ENCODE data around the gene IL6ST.

The IL6ST gene

DNA sequence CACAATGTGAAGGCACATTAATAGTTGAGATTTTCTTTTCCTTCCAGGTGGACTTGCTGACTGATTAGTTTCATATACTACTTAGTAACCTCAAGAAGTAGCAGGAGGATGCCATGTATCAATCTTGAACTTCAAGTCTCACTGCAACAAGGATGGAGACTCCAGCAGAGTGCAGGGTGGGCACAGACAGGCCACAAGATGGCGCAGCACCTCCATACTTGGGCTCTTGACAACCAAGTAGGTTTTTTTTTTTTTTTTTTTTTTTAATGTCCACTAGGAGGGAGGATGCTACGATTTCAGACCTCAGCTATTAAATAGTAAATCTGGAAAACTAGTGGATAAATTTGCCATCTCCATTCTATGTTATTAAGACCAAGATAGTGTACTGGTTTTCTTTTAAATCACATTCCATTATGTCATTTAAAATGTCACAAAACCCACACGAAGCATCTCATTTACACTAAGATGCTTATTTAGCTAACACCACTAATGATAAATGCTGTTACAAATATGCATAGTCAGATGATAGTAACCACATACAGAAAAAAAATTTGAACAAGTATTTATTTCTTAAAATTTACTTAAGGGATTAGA, 58.6 kb downstream of the IL6ST start:
- Histone ChIP-seq H3K36me3 (ENCODE audit: insufficient read depth) (peaks cover 21% of the 10 kb centered on the region), H3K27me3 (ENCODE audit: insufficient read depth, low read depth) (no peaks in the 10 kb centered on the region), H3K9ac (no peak overlapping the region), H3K79me2 (ENCODE audit: insufficient read depth, low read depth) (no peaks in the 10 kb centered on the region; the same call in 1 of the 2 replicates), H2AFZ (ENCODE audit: low read depth) (no peak overlapping the region), H4K20me1 (ENCODE audit: insufficient read depth) (no peaks in the 10 kb centered on the region), H3K27ac (peak overlapping the region; percentile 17; the same call in 1 of the 2 replicates), H3K4me1 (ENCODE audit: low read depth, poor library complexity, severe bottlenecking) (peaks cover 79% of the 10 kb centered on the region), H3K4me3 (IDR thresholded peaks at IDR 0.05; ENCODE audit: insufficient read depth, low read depth, low read length) (no peak overlapping the region), H3K4me2 (no peak overlapping the region; the same call in 1 of the 2 replicates)
- TF ChIP-seq, protein P1, sequence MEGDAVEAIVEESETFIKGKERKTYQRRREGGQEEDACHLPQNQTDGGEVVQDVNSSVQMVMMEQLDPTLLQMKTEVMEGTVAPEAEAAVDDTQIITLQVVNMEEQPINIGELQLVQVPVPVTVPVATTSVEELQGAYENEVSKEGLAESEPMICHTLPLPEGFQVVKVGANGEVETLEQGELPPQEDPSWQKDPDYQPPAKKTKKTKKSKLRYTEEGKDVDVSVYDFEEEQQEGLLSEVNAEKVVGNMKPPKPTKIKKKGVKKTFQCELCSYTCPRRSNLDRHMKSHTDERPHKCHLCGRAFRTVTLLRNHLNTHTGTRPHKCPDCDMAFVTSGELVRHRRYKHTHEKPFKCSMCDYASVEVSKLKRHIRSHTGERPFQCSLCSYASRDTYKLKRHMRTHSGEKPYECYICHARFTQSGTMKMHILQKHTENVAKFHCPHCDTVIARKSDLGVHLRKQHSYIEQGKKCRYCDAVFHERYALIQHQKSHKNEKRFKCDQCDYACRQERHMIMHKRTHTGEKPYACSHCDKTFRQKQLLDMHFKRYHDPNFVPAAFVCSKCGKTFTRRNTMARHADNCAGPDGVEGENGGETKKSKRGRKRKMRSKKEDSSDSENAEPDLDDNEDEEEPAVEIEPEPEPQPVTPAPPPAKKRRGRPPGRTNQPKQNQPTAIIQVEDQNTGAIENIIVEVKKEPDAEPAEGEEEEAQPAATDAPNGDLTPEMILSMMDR (conservative IDR thresholded peaks at IDR 0.05; ENCODE audit: low read depth, low read length) = peak; percentile 98

DNA sequence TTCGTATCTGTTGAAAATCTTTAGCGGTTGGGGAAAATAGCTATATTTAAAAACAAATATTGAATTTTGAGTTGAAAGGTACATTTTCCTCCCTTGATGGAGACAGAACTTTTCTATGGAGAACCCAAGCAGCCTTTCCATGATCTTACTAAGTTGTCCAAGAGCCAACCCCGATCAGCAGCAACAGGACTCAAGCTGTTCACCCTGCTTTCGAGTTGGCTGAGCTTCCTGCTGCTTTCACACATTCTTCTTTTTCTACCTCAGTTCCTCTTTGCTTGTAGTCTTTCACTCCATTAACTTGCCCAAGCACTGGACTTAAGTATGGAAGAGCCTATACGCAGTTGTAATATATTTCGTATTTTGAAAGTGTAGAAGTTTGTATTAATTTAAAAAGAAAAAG, 59.4 kb downstream of the IL6ST start:
- H2AFZ ChIP-seq (ENCODE audit: low read depth) = no peak overlapping the region
- TF ChIP-seq, protein P1 (conservative IDR thresholded peaks at IDR 0.05; ENCODE audit: low read depth, low read length) = no peak
- H3K4me3 ChIP-seq (IDR thresholded peaks at IDR 0.05; ENCODE audit: insufficient read depth, low read depth, low read length) = no peak overlapping the region
- H3K79me2 ChIP-seq (ENCODE audit: insufficient read depth, low read depth) = no peaks in the 10 kb centered on the region; the same call in 1 of the 2 replicates
- H3K4me2 ChIP-seq = no peak overlapping the region; the same call in 1 of the 2 replicates
- peaks cover 79% of the 10 kb centered on the region for H3K4me1 ChIP-seq (ENCODE audit: low read depth, poor library complexity, severe bottlenecking)
- H3K27me3 ChIP-seq (ENCODE audit: insufficient read depth, low read depth) = no peaks in the 10 kb centered on the region
- peaks cover 19% of the 10 kb centered on the region for H3K36me3 ChIP-seq (ENCODE audit: insufficient read depth)
- peak overlapping the region; percentile 12; the same call in 1 of the 2 replicates for H3K27ac ChIP-seq
- H4K20me1 ChIP-seq (ENCODE audit: insufficient read depth) = no peaks in the 10 kb centered on the region
- H3K9ac ChIP-seq = no peak overlapping the region

GRCh38 chr5:55934720-55935119, 60.0 kb downstream of the IL6ST start:
- no peak overlapping the region for H3K4me3 ChIP-seq (IDR thresholded peaks at IDR 0.05; ENCODE audit: insufficient read depth, low read depth, low read length)
- no peak overlapping the region for H2AFZ ChIP-seq (ENCODE audit: low read depth)
- H3K27me3 ChIP-seq (ENCODE audit: insufficient read depth, low read depth) = no peaks in the 10 kb centered on the region
- no peak overlapping the region for H3K4me2 ChIP-seq
- TF ChIP-seq, protein P1 (conservative IDR thresholded peaks at IDR 0.05; ENCODE audit: low read depth, low read length) = no peak
- H3K27ac ChIP-seq = peak overlapping the region; percentile 12; the same call in 1 of the 2 replicates
- H4K20me1 ChIP-seq (ENCODE audit: insufficient read depth) = no peaks in the 10 kb centered on the region
- peaks cover 13% of the 10 kb centered on the region for H3K36me3 ChIP-seq (ENCODE audit: insufficient read depth)
- H3K4me1 ChIP-seq (ENCODE audit: low read depth, poor library complexity, severe bottlenecking) = peaks cover 79% of the 10 kb centered on the region
- H3K9ac ChIP-seq = no peak overlapping the region
- H3K79me2 ChIP-seq (ENCODE audit: insufficient read depth, low read depth) = no peaks in the 10 kb centered on the region; the same call in 1 of the 2 replicates

- peaks cover 9% of the 10 kb centered on the region for H3K36me3 ChIP-seq (ENCODE audit: insufficient read depth)
- TF ChIP-seq, protein P1 (conservative IDR thresholded peaks at IDR 0.05; ENCODE audit: low read depth, low read length) = no peak
- no peaks in the 10 kb centered on the region for H4K20me1 ChIP-seq (ENCODE audit: insufficient read depth)
- no peaks in the 10 kb centered on the region; the same call in 1 of the 2 replicates for H3K79me2 ChIP-seq (ENCODE audit: insufficient read depth, low read depth)
- H3K4me2 ChIP-seq = no peak overlapping the region
- H3K4me3 ChIP-seq (IDR thresholded peaks at IDR 0.05; ENCODE audit: insufficient read depth, low read depth, low read length) = no peak overlapping the region
- H3K27ac ChIP-seq = no peak overlapping the region; the same call in 1 of the 2 replicates
- peaks cover 75% of the 10 kb centered on the region for H3K4me1 ChIP-seq (ENCODE audit: low read depth, poor library complexity, severe bottlenecking)
- H3K27me3 ChIP-seq (ENCODE audit: insufficient read depth, low read depth) = no peaks in the 10 kb centered on the region
- H3K9ac ChIP-seq = no peak overlapping the region
- no peak overlapping the region for H2AFZ ChIP-seq (ENCODE audit: low read depth)
Observed at GRCh38 chr5:55934115-55934613, 60.6 kb downstream of the IL6ST start.

Data from KMS-11 (cell line).